Parathyroid adenoma (tissue), 2 donors: ENCODE measurements around the gene PIK3R3.

ENCODE experiments used
- H2AFZ ChIP-seq: fragments of 300-600 bp; sonication (generic); one replicate; pipeline ENCODE4 v1.7.0; 2017; ENCODE audit warnings: antibody characterized with exemption, mild to moderate bottlenecking
- H3K27ac ChIP-seq: fragments of 300-600 bp; sonication (generic); one replicate; pipeline ENCODE4 v1.7.0; 2017
- H3K27me3 ChIP-seq: fragments of 300-600 bp; sonication (generic); one replicate; pipeline ENCODE4 v1.7.0; 2017; ENCODE audit warnings: low read length; ENCODE audit not compliant: control insufficient read depth, insufficient read depth
- H3K36me3 ChIP-seq: fragments of 300-600 bp; sonication (generic); one replicate; pipeline ENCODE4 v1.7.0; 2017; ENCODE audit warnings: low read length; ENCODE audit not compliant: control insufficient read depth, insufficient read depth
- H3K4me1 ChIP-seq: fragments of 300-600 bp; sonication (generic); one replicate; pipeline ENCODE4 v1.7.0; 2017; ENCODE audit warnings: control low read depth
- H3K4me2 ChIP-seq: fragments of 300-600 bp; sonication (generic); one replicate; pipeline ENCODE4 v1.7.0; 2017; ENCODE audit warnings: low read length
- H3K4me3 ChIP-seq: fragments of 300-600 bp; sonication (generic); one replicate; pipeline ENCODE4 v1.7.0; 2017; ENCODE audit warnings: low read depth, low read length
- H3K79me2 ChIP-seq: fragments of 300-600 bp; sonication (generic); one replicate; pipeline ENCODE4 v1.7.0; 2017; ENCODE audit warnings: control low read depth
- H3K9ac ChIP-seq: fragments of 300-600 bp; sonication (generic); one replicate; pipeline ENCODE4 v1.7.0; 2017; ENCODE audit warnings: mild to moderate bottlenecking
- H3K9me3 ChIP-seq: fragments of 300-600 bp; sonication (generic); one replicate; pipeline ENCODE4 v1.7.0; 2017; ENCODE audit warnings: low read length; ENCODE audit not compliant: control insufficient read depth
- TF ChIP-seq, protein P1 (sequence below): fragments of 300-600 bp; sonication (generic); IDR thresholded peaks from one replicate; pipeline ENCODE4 v1.7.0; 2017; ENCODE audit warnings: antibody characterized with exemption, mild to moderate bottlenecking
- donor health status: primary hyperparathyroidism.

PIK3R3 gene

DNA sequence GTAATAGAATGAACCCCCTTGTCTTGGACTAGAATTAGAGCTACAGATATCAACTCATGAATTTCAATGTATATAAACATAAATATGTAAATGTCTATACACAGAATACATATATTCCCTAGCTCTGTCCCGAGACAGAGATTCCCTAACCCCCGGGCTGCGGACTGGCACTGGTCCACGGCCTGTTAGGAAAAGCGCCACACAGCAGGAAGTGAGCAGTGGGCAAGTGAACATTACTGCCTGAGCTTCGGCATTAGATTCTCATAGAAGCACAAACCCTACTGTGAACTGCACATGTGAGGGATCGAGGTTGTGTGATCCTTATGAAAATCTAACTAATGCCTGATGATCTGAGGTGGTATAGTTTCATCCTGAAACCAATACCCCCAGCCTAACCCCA lies 51.2 kb downstream of the PIK3R3 start:
- H2AFZ ChIP-seq: no peak overlapping the region
- H3K27ac ChIP-seq: no peak overlapping the region
- H3K9ac ChIP-seq: no peak overlapping the region
- H3K36me3 ChIP-seq: no peaks in the 10 kb centered on the region
- H3K4me1 ChIP-seq: no peaks in the 10 kb centered on the region
- H3K4me3 ChIP-seq: no peak overlapping the region
- TF ChIP-seq, protein P1, sequence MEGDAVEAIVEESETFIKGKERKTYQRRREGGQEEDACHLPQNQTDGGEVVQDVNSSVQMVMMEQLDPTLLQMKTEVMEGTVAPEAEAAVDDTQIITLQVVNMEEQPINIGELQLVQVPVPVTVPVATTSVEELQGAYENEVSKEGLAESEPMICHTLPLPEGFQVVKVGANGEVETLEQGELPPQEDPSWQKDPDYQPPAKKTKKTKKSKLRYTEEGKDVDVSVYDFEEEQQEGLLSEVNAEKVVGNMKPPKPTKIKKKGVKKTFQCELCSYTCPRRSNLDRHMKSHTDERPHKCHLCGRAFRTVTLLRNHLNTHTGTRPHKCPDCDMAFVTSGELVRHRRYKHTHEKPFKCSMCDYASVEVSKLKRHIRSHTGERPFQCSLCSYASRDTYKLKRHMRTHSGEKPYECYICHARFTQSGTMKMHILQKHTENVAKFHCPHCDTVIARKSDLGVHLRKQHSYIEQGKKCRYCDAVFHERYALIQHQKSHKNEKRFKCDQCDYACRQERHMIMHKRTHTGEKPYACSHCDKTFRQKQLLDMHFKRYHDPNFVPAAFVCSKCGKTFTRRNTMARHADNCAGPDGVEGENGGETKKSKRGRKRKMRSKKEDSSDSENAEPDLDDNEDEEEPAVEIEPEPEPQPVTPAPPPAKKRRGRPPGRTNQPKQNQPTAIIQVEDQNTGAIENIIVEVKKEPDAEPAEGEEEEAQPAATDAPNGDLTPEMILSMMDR: no peak
- no peaks in the 10 kb centered on the region for H3K27me3 ChIP-seq
- peaks cover 2% of the 10 kb centered on the region for H3K79me2 ChIP-seq
- no peaks in the 10 kb centered on the region for H3K9me3 ChIP-seq
- no peak overlapping the region for H3K4me2 ChIP-seq

DNA sequence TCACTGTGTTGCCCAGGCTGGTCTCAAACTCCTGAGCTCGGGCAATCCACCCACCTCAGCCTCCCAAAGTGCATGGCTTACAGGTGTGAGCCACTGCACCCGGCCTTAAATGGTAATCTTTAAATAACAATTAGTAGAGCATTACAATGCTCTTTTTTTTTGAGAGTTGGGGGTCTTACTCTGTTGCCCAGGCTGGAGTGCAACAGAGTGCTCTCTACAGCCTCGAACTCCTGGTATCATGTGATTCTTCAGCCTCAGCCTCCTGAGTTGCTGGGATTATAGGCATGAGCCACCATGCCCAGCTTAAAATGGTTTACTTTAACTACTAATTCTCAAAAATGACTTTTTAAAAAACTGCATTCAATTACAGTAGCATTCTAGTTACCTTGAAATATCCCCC lies 52.2 kb downstream of the PIK3R3 start:
- Histone ChIP-seq H3K36me3 (no peaks in the 10 kb centered on the region), H3K79me2 (peaks cover 2% of the 10 kb centered on the region), H3K4me3 (no peak overlapping the region), H3K27me3 (no peaks in the 10 kb centered on the region), H3K9me3 (no peaks in the 10 kb centered on the region), H3K4me1 (no peaks in the 10 kb centered on the region), H2AFZ (no peak overlapping the region), H3K27ac (no peak overlapping the region), H3K4me2 (no peak overlapping the region), H3K9ac (no peak overlapping the region)
- TF ChIP-seq, protein P1: no peak

DNA sequence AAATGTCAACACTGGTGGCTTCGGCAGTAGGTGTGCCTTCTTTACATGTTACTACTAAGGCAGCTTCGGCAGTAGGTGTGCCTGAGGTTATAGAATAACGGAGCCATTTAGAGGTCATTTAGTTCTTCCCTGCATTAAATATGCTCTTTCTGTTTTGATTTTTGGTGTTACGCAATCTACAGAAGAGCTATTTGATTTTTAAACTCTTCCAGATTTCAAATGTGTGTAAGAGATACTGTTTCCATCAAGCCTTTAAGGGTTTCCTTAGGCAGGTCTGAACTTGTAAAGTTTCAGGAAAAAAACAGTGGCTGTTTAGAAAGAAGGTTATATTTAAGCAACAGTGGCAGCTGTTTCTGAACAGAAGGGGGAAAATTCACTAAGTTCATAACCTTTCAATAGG lies 54.8 kb downstream of the PIK3R3 start:
- no peaks in the 10 kb centered on the region for H3K36me3 ChIP-seq
- H3K9me3 ChIP-seq: no peaks in the 10 kb centered on the region
- no peaks in the 10 kb centered on the region for H3K27me3 ChIP-seq
- H3K27ac ChIP-seq: no peak overlapping the region
- H3K4me2 ChIP-seq: no peak overlapping the region
- TF ChIP-seq, protein P1: no peak
- H3K9ac ChIP-seq: no peak overlapping the region
- no peak overlapping the region for H3K4me3 ChIP-seq
- H2AFZ ChIP-seq: no peak overlapping the region
- H3K79me2 ChIP-seq: peaks cover under 1% of the 10 kb centered on the region
- no peaks in the 10 kb centered on the region for H3K4me1 ChIP-seq

DNA sequence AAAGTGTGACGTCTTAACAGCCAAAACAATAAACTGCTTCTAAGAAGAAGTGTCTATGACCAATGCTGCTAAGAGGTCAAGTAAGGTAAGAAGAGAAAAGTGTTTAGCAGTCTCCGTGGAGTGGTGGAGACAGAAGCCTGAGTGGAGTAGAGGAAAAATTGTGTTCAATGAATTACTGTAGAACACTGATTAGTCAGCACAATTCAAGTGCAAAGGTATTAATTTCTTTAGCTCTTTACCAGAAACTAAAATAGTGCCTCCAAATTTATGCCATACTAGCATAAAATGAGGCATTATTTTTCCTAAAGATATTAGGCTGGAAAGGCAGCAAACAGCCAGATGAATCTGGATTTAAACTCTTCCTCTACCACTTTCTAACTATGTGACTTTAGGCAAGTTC lies 56.1 kb downstream of the PIK3R3 start:
- TF ChIP-seq, protein P1: no peak
- no peak overlapping the region for H3K27ac ChIP-seq
- no peak overlapping the region for H3K9ac ChIP-seq
- no peaks in the 10 kb centered on the region for H3K36me3 ChIP-seq
- no peak overlapping the region for H3K4me2 ChIP-seq
- no peak overlapping the region for H2AFZ ChIP-seq
- H3K27me3 ChIP-seq: no peaks in the 10 kb centered on the region
- H3K9me3 ChIP-seq: no peaks in the 10 kb centered on the region
- H3K4me3 ChIP-seq: no peak overlapping the region
- H3K4me1 ChIP-seq: no peaks in the 10 kb centered on the region
- H3K79me2 ChIP-seq: no peaks in the 10 kb centered on the region

DNA sequence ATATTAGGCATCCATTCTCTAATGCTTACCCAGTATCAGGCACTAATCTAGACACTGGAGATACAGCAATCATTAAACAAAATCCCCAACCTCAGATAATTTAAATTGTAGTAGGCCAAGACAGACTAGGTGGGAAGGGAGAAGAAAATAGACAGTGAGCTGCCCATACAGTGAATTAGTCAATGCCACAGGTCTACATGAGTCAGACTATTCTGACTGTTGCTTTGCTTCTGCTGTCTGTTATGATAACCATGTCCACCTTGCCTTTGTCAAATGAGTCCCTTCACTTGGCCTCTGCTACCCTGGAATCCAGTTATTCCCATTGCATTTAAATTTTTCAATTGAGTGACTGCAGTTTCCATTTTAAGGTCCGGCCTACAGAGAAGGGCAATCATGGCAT lies 59.5 kb downstream of the PIK3R3 start:
- Histone ChIP-seq H2AFZ (no peak overlapping the region), H3K4me1 (no peaks in the 10 kb centered on the region), H3K9me3 (no peaks in the 10 kb centered on the region), H3K79me2 (no peaks in the 10 kb centered on the region), H3K36me3 (no peaks in the 10 kb centered on the region), H3K9ac (no peak overlapping the region), H3K27me3 (no peaks in the 10 kb centered on the region), H3K4me2 (no peak overlapping the region), H3K4me3 (no peak overlapping the region), H3K27ac (no peak overlapping the region)
- TF ChIP-seq, protein P1: no peak
